GM08714 (cell line): Measurements from ENCODE around the gene MEGF10.

Experiments used
- H3K4me3 ChIP-seq: fragments of 200-500 bp; sonication (Bioruptor generic); 2 replicates; pipeline ENCODE4 v1.5.1; 2014; ENCODE audit warnings: mild to moderate bottlenecking, low read length, inconsistent platforms
- ZNF274 ChIP-seq: IDR thresholded peaks from 2 replicates; pipeline ENCODE4 v1.6.1; 2012; ENCODE audit warnings: mild to moderate bottlenecking, low read depth, low read length

MEGF10 gene

DNA sequence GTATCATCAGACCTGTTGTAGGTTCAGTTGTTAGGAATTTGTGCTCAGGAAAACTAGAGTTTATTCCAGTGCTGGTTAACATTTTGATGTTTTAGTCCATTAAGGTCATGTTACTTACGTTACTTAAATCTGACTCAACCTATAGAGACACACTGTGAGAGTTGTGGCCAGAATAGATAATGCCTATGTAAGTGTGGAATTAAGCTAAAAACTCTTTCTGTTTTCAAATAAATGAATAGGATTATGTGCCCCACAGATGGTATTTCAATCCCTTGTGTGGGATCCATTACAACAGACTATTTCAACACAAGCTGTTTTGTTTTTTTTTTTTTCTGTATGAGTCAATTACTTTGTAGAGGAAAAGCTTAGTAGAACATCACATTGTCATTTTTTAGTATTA is 68.1 kb downstream of the MEGF10 start:
- no peak overlapping the region for H3K4me3 ChIP-seq
- no peak for TF ChIP-seq ZNF274

DNA sequence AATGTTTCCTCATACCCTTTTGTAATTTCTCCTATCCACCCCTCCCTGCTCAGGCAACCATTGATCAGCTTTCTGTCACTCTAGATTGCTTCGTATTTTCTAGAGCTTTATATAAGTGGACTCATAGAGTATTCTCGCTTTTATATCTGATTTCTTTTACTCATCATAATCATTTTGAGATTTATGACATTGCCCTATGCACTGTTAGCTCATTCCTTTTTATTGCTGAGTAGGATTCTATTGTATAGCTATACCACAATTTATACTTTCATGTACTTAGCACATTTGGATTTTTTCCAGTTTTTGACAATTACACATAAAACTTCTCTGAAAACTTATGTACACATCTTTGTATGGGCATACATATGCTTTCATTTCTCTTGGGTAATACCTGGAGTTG is 68.9 kb downstream of the MEGF10 start:
- no peak overlapping the region for H3K4me3 ChIP-seq
- TF ChIP-seq ZNF274 = no peak

DNA sequence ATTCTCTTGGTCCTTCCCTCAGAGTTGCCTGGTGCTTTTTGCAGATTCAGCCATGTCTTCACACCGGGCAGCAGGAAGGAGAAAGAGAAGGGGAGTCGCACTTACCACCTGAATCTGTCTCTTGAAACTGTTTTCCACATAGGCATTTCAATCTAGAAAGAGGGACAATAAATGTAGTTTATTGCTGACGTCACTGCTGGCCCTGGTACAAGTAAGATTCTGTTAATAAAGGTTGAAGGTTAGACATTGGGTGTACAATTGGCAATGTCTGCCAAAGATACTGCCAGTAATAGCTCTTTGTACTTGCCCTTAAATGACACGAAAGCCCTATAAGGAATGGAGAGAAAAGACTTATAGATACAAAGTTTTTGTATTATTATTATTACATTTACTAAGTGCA is 72.8 kb downstream of the MEGF10 start:
- H3K4me3 ChIP-seq = no peak overlapping the region
- no peak for TF ChIP-seq ZNF274

- TF ChIP-seq ZNF274 = no peak
Measured at GRCh38 chr5:127367029-127367428, 76.4 kb downstream of the MEGF10 start.

GRCh38 chr5:127367946-127368465 is 77.4 kb downstream of the MEGF10 start:
- H3K4me3 ChIP-seq = no peak overlapping the region
- TF ChIP-seq ZNF274 = no peak

More at GRCh38 chr5:127367029-127367428, 76.4 kb downstream of the MEGF10 start:
- no peak overlapping the region for H3K4me3 ChIP-seq

DNA sequence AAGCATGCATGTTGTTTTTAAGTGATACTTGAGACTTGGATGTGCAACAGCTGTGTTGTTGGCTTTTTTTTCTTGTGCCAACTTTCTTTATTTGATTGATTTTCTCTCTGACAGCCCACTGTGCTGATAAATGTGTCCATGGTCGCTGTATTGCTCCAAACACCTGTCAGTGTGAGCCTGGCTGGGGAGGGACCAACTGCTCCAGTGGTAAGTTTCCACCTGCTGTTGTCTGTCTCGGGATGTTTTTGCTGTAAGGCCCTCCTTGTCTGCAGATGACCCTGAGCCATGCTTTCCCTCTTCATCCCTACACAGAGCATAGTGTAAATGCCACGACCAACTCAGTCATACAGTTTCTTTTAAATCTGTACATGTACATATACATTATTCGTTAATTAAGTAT is 79.2 kb downstream of the MEGF10 start:
- TF ChIP-seq ZNF274 = no peak
- no peak overlapping the region for H3K4me3 ChIP-seq

DNA sequence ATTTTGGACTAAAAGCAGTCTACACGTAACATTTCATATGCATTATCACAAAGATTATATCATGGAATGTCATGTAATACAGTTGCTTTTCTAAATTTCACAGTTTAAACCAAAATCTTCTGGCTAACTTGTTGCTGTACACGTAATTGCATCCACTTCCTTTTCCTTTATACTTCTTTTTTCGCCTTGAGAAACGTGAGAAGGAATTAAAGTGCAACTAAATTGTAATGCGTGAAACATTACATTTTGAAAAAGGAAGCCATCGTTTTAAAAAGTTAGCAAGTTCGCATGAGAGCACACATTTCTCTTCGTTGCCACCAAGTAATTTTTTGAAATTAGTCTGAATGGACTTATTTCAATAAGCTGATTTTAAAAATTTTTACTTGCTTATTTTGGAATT is 80.0 kb downstream of the MEGF10 start:
- TF ChIP-seq ZNF274 = no peak
- H3K4me3 ChIP-seq = no peak overlapping the region

- no peak for TF ChIP-seq ZNF274
Measured at GRCh38 chr5:127373858-127374491, 83.4 kb downstream of the MEGF10 start.

GRCh38 chr5:127375124-127375523 is 84.5 kb downstream of the MEGF10 start:
- no peak overlapping the region for H3K4me3 ChIP-seq
- TF ChIP-seq ZNF274 = no peak

More at GRCh38 chr5:127373858-127374491, 83.4 kb downstream of the MEGF10 start:
- no peak overlapping the region for H3K4me3 ChIP-seq

- no peak for TF ChIP-seq ZNF274
Measured at GRCh38 chr5:127375544-127376091, 85.0 kb downstream of the MEGF10 start.

GRCh38 chr5:127377651-127378050 is 87.1 kb downstream of the MEGF10 start:
- no peak overlapping the region for H3K4me3 ChIP-seq
- no peak for TF ChIP-seq ZNF274

More at GRCh38 chr5:127375544-127376091, 85.0 kb downstream of the MEGF10 start:
- no peak overlapping the region for H3K4me3 ChIP-seq

DNA sequence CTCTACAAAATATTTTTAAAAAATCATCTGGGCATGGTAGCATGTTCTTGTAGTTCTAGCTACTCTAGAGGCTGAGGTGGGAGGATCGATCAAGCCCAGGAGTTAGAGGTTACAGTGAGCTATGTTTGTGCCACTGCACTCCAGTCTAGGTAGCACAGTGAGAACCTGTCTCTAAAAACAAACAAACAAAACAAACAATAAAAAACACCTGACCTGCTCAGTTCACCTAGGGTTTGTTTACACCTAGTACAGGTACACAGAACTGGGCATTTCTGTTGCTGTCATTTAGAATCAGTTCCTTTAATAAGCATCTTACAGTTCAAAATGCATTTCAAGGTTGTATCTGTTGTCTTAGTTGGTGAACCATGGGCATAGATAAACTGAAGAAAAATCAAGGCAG is 95.3 kb downstream of the MEGF10 start:
- TF ChIP-seq ZNF274 = no peak
- H3K4me3 ChIP-seq = no peak overlapping the region

DNA sequence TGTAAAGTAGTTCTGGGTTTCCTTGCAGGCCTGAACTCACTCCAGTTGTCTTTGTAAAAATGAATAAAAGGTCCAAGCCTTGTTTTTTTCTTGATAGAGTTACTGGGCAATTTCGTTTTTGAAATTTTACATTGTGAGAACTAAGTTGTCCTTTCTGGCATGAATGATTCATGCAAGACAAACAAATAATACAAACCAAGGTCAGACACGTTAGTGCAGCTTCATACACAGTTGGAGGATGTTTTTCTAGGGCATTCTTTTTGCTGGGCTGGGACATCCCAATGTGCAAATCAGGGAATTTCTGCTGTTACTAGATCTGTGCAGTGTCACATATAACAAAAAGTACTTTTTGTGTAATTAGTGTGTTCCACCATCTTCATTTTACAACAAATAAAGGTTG is 96.0 kb downstream of the MEGF10 start:
- TF ChIP-seq ZNF274 = no peak
- no peak overlapping the region for H3K4me3 ChIP-seq

- TF ChIP-seq ZNF274 = no peak
- no peak overlapping the region for H3K4me3 ChIP-seq
Measured at GRCh38 chr5:127389601-127390000, 99.0 kb downstream of the MEGF10 start.

- no peak overlapping the region for H3K4me3 ChIP-seq
- no peak for TF ChIP-seq ZNF274
Measured at GRCh38 chr5:127392762-127393161, 102.2 kb downstream of the MEGF10 start.

GRCh38 chr5:127396490-127397155 is 106.0 kb downstream of the MEGF10 start:
- no peak overlapping the region for H3K4me3 ChIP-seq
- no peak for TF ChIP-seq ZNF274
